Central memory CD8-positive, alpha-beta T cell (primary cell): Measurements from ENCODE around the gene AMN.
A peak's percentile ranks its signal among the peaks of the same experiment; 100 is the strongest.
"Not testable (repeated sequence)": the region's sequence is repeated elsewhere in the genome, so short reads cannot be mapped to it uniquely, and the experiment has no call there.

Experiments used
- ATAC-seq: fragments of 150-1000 bp; cut with Tn5 transposase; replicated peaks from 2 replicates; pipeline ENCODE4 v1.10.0; 2022; ENCODE audit warnings: mild to moderate bottlenecking, moderate FRiP score, moderate number of reproducible peaks; ENCODE audit not compliant: poor library complexity, severe bottlenecking; ENCODE audit errors: extremely low read depth
- DNase-seq, 2 donors: peaks; one replicate each; pipeline ENCODE4 v3.0.0; 2021; ENCODE audit warnings: low spot score in 2 of 2
- H3K27ac Mint-ChIP-seq: one replicate; pipeline ENCODE4 v1.8.0; 2022; ENCODE audit warnings: low read depth, mild to moderate bottlenecking, moderate library complexity, mixed read lengths
- H3K27me3 Mint-ChIP-seq: one replicate; pipeline ENCODE4 v1.8.0; 2022; ENCODE audit warnings: mixed read lengths
- H3K36me3 Mint-ChIP-seq: one replicate; pipeline ENCODE4 v1.8.0; 2022; ENCODE audit warnings: mild to moderate bottlenecking, moderate library complexity, mixed read lengths; ENCODE audit not compliant: insufficient read depth
- H3K4me1 Mint-ChIP-seq: one replicate; pipeline ENCODE4 v1.8.0; 2022; ENCODE audit warnings: mixed read lengths
- H3K4me3 Mint-ChIP-seq: one replicate; pipeline ENCODE4 v1.8.0; 2022; ENCODE audit warnings: mild to moderate bottlenecking, moderate library complexity, mixed read lengths
- H3K9me3 Mint-ChIP-seq: one replicate; pipeline ENCODE4 v1.8.0; 2022; ENCODE audit warnings: mixed read lengths

Gene AMN

GRCh38 chr14:102889615-102890014, 32.8 kb upstream of the AMN start:
- ATAC-seq (no peak), DNase-seq (no peak)
- Mint-ChIP-seq H3K36me3 (peaks cover 40% of the 10 kb centered on the region), H3K9me3 (no peaks in the 10 kb centered on the region), H3K27me3 (no peaks in the 10 kb centered on the region), H3K4me3 (no peak overlapping the region), H3K4me1 (no peaks in the 10 kb centered on the region), H3K27ac (no peak overlapping the region)

- Mint-ChIP-seq H3K27ac (no peak overlapping the region), H3K4me1 (no peaks in the 10 kb centered on the region), H3K36me3 (peaks cover 39% of the 10 kb centered on the region), H3K27me3 (no peaks in the 10 kb centered on the region), H3K4me3 (no peak overlapping the region), H3K9me3 (no peaks in the 10 kb centered on the region)
- ATAC-seq = no peak
- DNase-seq = no peak
These were observed 31.4 kb upstream of the AMN start for GRCh38 chr14:102891111-102891510.

GRCh38 chr14:102891556-102891955, 30.9 kb upstream of the AMN start:
- H3K27ac Mint-ChIP-seq = no peak overlapping the region
- ATAC-seq (no peak), DNase-seq (no peak)
- H3K4me3 Mint-ChIP-seq = no peak overlapping the region
- H3K36me3 Mint-ChIP-seq = peaks cover 36% of the 10 kb centered on the region
- H3K27me3 Mint-ChIP-seq = no peaks in the 10 kb centered on the region
- H3K4me1 Mint-ChIP-seq = no peaks in the 10 kb centered on the region
- no peaks in the 10 kb centered on the region for H3K9me3 Mint-ChIP-seq

- Mint-ChIP-seq H3K27me3 (no peaks in the 10 kb centered on the region), H3K4me3 (no peak overlapping the region), H3K36me3 (peaks cover 31% of the 10 kb centered on the region), H3K4me1 (no peaks in the 10 kb centered on the region), H3K27ac (no peak overlapping the region), H3K9me3 (no peaks in the 10 kb centered on the region)
- DNase-seq = no peak
- ATAC-seq = no peak
These were observed 29.8 kb upstream of the AMN start for GRCh38 chr14:102892651-102893050.

GRCh38 chr14:102893452-102893851, 29.0 kb upstream of the AMN start:
- Mint-ChIP-seq H3K36me3 (peaks cover 28% of the 10 kb centered on the region), H3K27me3 (no peaks in the 10 kb centered on the region), H3K4me3 (no peak overlapping the region), H3K27ac (no peak overlapping the region), H3K4me1 (no peaks in the 10 kb centered on the region), H3K9me3 (no peaks in the 10 kb centered on the region)
- no peak for ATAC-seq
- no peak for DNase-seq

- H3K9me3 Mint-ChIP-seq, H3K4me1 Mint-ChIP-seq, H3K27me3 Mint-ChIP-seq, ATAC-seq, H3K4me3 Mint-ChIP-seq, H3K27ac Mint-ChIP-seq, DNase-seq: not testable (repeated sequence)
- H3K36me3 Mint-ChIP-seq = peaks cover 20% of the 10 kb centered on the region
These were observed 25.7 kb upstream of the AMN start for GRCh38 chr14:102896735-102897134.

GRCh38 chr14:102897299-102898027, 25.0 kb upstream of the AMN start:
- H3K27me3 Mint-ChIP-seq = no peaks in the 10 kb centered on the region
- H3K4me1 Mint-ChIP-seq = peaks cover 11% of the 10 kb centered on the region
- no peak overlapping the region for H3K4me3 Mint-ChIP-seq
- no peak for DNase-seq
- H3K9me3 Mint-ChIP-seq = no peaks in the 10 kb centered on the region
- H3K27ac Mint-ChIP-seq = no peak overlapping the region
- ATAC-seq = no peak
- peaks cover 19% of the 10 kb centered on the region for H3K36me3 Mint-ChIP-seq

- Mint-ChIP-seq H3K4me3 (no peak overlapping the region), H3K27me3 (no peaks in the 10 kb centered on the region), H3K27ac (no peak overlapping the region), H3K36me3 (peaks cover 16% of the 10 kb centered on the region), H3K4me1 (peaks cover 20% of the 10 kb centered on the region), H3K9me3 (no peaks in the 10 kb centered on the region)
- DNase-seq = no peak
- ATAC-seq = no peak
These were observed 24.2 kb upstream of the AMN start for GRCh38 chr14:102898298-102898697.

GRCh38 chr14:102898776-102899515, 23.5 kb upstream of the AMN start:
- Mint-ChIP-seq H3K27ac (peak overlapping the region; percentile 90), H3K27me3 (no peaks in the 10 kb centered on the region), H3K4me1 (peaks cover 26% of the 10 kb centered on the region), H3K4me3 (no peak overlapping the region), H3K9me3 (no peaks in the 10 kb centered on the region), H3K36me3 (peaks cover 19% of the 10 kb centered on the region)
- no peak for ATAC-seq
- DNase-seq = no peak

GRCh38 chr14:102899516-102899900, 23.0 kb upstream of the AMN start:
- no peak overlapping the region for H3K4me3 Mint-ChIP-seq
- DNase-seq (no peak), ATAC-seq (no peak)
- H3K36me3 Mint-ChIP-seq = peaks cover 22% of the 10 kb centered on the region
- peaks cover 27% of the 10 kb centered on the region for H3K4me1 Mint-ChIP-seq
- H3K27ac Mint-ChIP-seq = peak overlapping the region; percentile 90
- H3K9me3 Mint-ChIP-seq = no peaks in the 10 kb centered on the region
- H3K27me3 Mint-ChIP-seq = no peaks in the 10 kb centered on the region

- DNase-seq (no peak), ATAC-seq (peak; percentile 88)
- H3K36me3 Mint-ChIP-seq = peaks cover 24% of the 10 kb centered on the region
- H3K4me1 Mint-ChIP-seq = peaks cover 27% of the 10 kb centered on the region
- peak overlapping the region; percentile 82 for H3K27ac Mint-ChIP-seq
- H3K27me3 Mint-ChIP-seq = no peaks in the 10 kb centered on the region
- H3K4me3 Mint-ChIP-seq = peak overlapping the region; percentile 8
- H3K9me3 Mint-ChIP-seq = no peaks in the 10 kb centered on the region
These were observed 21.6 kb upstream of the AMN start for GRCh38 chr14:102900631-102901571.

- Mint-ChIP-seq H3K27ac (peak overlapping the region; percentile 82), H3K27me3 (no peaks in the 10 kb centered on the region), H3K36me3 (peaks cover 24% of the 10 kb centered on the region), H3K4me1 (peaks cover 27% of the 10 kb centered on the region), H3K4me3 (peak overlapping the region; percentile 8), H3K9me3 (no peaks in the 10 kb centered on the region)
- DNase-seq (no peak), ATAC-seq (peak; percentile 51)
These were observed 20.8 kb upstream of the AMN start for GRCh38 chr14:102901633-102902032.
